ENCODE results near the gene LGMN. TPM values are rescaled to one million over a fixed set of nuclear protein-coding genes. Genes with fewer than 3 reads are reported as not detected.

LGMN gene
- total and polyA plus RNA-seq, 2 of the 13 experiments (the other 11 are each of a cell fraction or from before 2014, with no cell fraction given): 28.9 to 76.4 TPM

DNA sequence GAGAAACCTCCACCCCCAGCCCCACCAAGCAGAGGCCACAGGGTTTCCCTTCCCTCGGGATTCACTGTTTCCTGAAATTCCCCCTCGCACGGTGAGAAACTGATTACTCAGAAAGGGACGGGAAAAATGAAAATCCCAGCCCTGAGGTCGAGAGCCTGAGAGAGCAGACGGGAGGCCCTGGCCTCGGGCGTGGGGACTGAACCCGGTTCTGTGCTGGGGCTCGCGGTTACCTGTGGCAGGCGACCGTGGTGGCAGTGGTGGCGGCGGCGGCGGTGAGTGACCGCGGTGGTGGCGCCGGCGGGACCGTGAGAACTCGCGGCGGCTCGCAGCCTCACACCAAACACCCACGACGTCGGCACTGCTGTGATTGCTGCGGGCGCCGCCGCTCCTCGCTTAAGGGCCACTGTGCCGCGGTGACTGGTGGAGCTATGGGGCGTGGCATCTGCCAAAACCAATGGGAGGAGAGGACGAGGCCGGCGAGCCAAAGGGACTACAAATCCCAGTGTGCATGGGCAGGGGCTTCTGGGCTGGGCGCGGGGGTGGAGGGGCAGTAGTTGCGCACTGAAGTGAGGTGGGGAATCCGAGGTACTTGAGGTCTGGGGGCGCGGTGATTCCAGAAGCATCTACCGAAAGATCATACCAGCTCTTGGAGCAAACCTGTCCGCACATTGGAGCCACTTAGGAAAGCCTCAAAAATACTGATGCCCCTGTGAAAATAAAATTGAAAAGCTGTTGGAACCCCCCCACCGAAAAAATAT is at the start of gene LGMN (continued):
- TF ChIP-seq, protein P1, sequence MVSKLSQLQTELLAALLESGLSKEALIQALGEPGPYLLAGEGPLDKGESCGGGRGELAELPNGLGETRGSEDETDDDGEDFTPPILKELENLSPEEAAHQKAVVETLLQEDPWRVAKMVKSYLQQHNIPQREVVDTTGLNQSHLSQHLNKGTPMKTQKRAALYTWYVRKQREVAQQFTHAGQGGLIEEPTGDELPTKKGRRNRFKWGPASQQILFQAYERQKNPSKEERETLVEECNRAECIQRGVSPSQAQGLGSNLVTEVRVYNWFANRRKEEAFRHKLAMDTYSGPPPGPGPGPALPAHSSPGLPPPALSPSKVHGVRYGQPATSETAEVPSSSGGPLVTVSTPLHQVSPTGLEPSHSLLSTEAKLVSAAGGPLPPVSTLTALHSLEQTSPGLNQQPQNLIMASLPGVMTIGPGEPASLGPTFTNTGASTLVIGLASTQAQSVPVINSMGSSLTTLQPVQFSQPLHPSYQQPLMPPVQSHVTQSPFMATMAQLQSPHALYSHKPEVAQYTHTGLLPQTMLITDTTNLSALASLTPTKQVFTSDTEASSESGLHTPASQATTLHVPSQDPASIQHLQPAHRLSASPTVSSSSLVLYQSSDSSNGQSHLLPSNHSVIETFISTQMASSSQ (IDR thresholded peaks at IDR 0.05; ENCODE audit: low read depth): no peak
- TF ChIP-seq, protein P1 (CRISPR knock-in tag; IDR thresholded peaks at IDR 0.05; ENCODE audit: borderline replicate concordance): peak; percentile 71; the same call in 1 of the 2 replicates
- TF ChIP-seq, protein P2, sequence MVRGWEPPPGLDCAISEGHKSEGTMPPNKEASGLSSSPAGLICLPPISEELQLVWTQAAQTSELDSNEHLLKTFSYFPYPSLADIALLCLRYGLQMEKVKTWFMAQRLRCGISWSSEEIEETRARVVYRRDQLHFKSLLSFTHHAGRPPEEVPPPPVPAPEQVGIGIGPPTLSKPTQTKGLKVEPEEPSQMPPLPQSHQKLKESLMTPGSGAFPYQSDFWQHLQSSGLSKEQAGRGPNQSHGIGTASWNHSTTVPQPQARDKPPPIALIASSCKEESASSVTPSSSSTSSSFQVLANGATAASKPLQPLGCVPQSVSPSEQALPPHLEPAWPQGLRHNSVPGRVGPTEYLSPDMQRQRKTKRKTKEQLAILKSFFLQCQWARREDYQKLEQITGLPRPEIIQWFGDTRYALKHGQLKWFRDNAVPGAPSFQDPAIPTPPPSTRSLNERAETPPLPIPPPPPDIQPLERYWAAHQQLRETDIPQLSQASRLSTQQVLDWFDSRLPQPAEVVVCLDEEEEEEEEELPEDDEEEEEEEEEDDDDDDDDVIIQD (CRISPR knock-in tag; IDR thresholded peaks at IDR 0.05; ENCODE audit: low read depth): peak; percentile 40; the same call in 1 of the 2 replicates
- peak; percentile 88 for TF ChIP-seq SALL1 (CRISPR knock-in tag; IDR thresholded peaks at IDR 0.05)
- peak; percentile 69; the same call in 1 of the 2 replicates for TF ChIP-seq TSC22D2 (CRISPR knock-in tag; IDR thresholded peaks at IDR 0.05; ENCODE audit: borderline replicate concordance)
- TF ChIP-seq ZNF331 (CRISPR knock-in tag; IDR thresholded peaks at IDR 0.05): peak; percentile 66
- TF ChIP-seq KLF9 (CRISPR knock-in tag; IDR thresholded peaks at IDR 0.05; ENCODE audit: low read depth): no peak
- TF ChIP-seq, protein P3, sequence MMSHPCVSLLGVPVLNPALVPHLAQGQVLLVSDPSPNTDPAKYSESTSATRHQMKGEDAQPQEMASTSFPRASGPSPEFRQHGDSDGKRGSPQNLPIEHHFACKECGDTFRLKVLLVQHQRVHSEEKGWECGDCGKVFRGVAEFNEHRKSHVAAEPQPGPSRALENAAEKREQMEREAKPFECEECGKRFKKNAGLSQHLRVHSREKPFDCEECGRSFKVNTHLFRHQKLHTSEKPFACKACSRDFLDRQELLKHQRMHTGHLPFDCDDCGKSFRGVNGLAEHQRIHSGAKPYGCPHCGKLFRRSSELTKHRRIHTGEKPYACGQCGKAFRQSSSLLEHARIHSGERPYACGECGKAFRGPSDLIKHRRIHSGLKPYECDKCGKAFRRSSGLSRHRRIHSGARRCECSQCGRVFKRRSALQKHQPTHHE (CRISPR knock-in tag; IDR thresholded peaks at IDR 0.05; ENCODE audit: borderline replicate concordance): no peak
- TF ChIP-seq, protein P4, sequence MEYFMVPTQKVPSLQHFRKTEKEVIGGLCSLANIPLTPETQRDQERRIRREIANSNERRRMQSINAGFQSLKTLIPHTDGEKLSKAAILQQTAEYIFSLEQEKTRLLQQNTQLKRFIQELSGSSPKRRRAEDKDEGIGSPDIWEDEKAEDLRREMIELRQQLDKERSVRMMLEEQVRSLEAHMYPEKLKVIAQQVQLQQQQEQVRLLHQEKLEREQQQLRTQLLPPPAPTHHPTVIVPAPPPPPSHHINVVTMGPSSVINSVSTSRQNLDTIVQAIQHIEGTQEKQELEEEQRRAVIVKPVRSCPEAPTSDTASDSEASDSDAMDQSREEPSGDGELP (IDR thresholded peaks at IDR 0.05; ENCODE audit: borderline replicate concordance, low read depth): 0 out of 2 replicates have a peak, but pooled peaks have one; percentile 21
- no peak for TF ChIP-seq LCORL (IDR thresholded peaks at IDR 0.05)
- 0 out of 2 replicates have a peak, but pooled peaks have one; percentile 23 for TF ChIP-seq LCORL (CRISPR knock-in tag; IDR thresholded peaks at IDR 0.05)
- TF ChIP-seq, protein P5, sequence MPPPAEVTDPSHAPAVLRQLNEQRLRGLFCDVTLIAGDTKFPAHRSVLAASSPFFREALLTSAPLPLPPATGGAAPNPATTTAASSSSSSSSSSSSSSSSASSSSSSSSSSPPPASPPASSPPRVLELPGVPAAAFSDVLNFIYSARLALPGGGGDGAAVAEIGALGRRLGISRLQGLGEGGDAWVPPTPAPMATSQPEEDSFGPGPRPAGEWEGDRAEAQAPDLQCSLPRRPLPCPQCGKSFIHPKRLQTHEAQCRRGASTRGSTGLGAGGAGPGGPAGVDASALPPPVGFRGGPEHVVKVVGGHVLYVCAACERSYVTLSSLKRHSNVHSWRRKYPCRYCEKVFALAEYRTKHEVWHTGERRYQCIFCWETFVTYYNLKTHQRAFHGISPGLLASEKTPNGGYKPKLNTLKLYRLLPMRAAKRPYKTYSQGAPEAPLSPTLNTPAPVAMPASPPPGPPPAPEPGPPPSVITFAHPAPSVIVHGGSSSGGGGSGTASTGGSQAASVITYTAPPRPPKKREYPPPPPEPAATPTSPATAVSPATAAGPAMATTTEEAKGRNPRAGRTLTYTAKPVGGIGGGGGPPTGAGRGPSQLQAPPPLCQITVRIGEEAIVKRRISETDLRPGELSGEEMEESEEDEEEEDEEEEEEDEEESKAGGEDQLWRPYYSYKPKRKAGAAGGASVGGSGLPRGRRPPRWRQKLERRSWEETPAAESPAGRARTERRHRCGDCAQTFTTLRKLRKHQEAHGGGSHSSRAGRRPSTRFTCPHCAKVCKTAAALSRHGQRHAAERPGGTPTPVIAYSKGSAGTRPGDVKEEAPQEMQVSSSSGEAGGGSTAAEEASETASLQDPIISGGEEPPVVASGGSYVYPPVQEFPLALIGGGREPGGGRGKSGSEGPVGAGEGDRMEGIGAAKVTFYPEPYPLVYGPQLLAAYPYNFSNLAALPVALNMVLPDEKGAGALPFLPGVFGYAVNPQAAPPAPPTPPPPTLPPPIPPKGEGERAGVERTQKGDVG (CRISPR knock-in tag; IDR thresholded peaks at IDR 0.05; ENCODE audit: borderline replicate concordance): 0 out of 2 replicates have a peak, but pooled peaks have one; percentile 63
- no peak for TF ChIP-seq HHEX (CRISPR knock-in tag; IDR thresholded peaks at IDR 0.05)
- peak; percentile 42; the same call in 1 of the 2 replicates for TF ChIP-seq GPN1 (CRISPR knock-in tag; IDR thresholded peaks at IDR 0.05; ENCODE audit: borderline replicate concordance)
- peak; percentile 63 for TF ChIP-seq XRCC5 (optimal IDR thresholded peaks at IDR 0.05; ENCODE audit: low read length)
- no peak for TF ChIP-seq ZNF17 (CRISPR knock-in tag; IDR thresholded peaks at IDR 0.05)
- TF ChIP-seq KDM6A (CRISPR knock-in tag; IDR thresholded peaks at IDR 0.05; ENCODE audit: low read depth): no peak
- peak; percentile 59; the same call in 1 of the 2 replicates for TF ChIP-seq RFXAP (CRISPR knock-in tag; IDR thresholded peaks at IDR 0.05; ENCODE audit: borderline replicate concordance)
